NCI-H1694 treated with DMSO at 0.1 percent for 48 hours (cell line): ENCODE data around the gene AKR7A3.

Experiments used
- DNase-seq: peaks from one replicate; lab custom pipeline; 2025; lab: John Stamatoyannopoulos, UW

The AKR7A3 gene

GRCh38 chr1:19254416-19254815 lies 34.2 kb downstream of the AKR7A3 start:
- DNase-seq = no peak

GRCh38 chr1:19251305-19252196 lies 37.0 kb downstream of the AKR7A3 start, which contains the start of the genes EMC1 and MRTO4:
EMC1 (minus strand) TSS chr1:19251524; CDS start chr1:19251509, 15 bp downstream.
MRTO4 (plus strand) TSS chr1:19251805; CDS start chr1:19251836, 31 bp downstream.
- peak; percentile 58 for DNase-seq

GRCh38 chr1:19250629-19251304 lies 37.8 kb downstream of the AKR7A3 start:
- DNase-seq = no peak

- DNase-seq = peak; percentile 67
These were observed 47.7 kb downstream of the AKR7A3 start for GRCh38 chr1:19240673-19241538.

DNA sequence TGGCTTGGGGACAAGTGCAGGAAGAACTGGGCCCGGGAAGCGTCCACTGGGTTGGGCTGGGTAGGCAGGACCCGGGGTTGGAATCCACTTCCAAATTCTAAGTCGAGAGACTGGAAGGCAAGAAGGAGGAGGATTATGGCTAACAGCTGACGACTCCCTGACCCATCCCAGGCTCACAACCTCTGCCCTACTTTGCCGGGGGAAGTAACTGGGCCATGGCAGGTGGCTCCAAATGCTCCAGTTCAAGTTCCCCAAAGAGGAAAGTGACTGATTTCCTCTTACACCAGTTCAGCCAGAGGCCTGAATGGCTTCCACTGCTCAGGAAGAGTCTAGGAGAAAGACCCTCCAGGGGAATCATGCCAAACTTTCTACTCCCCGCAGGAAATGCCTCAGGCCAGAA lies 48.7 kb downstream of the AKR7A3 start:
- DNase-seq = no peak

GRCh38 chr1:19234224-19234623 lies 54.3 kb downstream of the AKR7A3 start:
- no peak for DNase-seq
